Measurements from ENCODE around the gene MT1F. TPM values are rescaled to one million over a fixed set of nuclear protein-coding genes. Genes with fewer than 3 reads are reported as not detected.

Gene MT1F
- total and polyA plus RNA-seq, 2 donors (not counting 1 experiment from before 2014, with no cell fraction given): 4.3 to 5.3 TPM

DNA sequence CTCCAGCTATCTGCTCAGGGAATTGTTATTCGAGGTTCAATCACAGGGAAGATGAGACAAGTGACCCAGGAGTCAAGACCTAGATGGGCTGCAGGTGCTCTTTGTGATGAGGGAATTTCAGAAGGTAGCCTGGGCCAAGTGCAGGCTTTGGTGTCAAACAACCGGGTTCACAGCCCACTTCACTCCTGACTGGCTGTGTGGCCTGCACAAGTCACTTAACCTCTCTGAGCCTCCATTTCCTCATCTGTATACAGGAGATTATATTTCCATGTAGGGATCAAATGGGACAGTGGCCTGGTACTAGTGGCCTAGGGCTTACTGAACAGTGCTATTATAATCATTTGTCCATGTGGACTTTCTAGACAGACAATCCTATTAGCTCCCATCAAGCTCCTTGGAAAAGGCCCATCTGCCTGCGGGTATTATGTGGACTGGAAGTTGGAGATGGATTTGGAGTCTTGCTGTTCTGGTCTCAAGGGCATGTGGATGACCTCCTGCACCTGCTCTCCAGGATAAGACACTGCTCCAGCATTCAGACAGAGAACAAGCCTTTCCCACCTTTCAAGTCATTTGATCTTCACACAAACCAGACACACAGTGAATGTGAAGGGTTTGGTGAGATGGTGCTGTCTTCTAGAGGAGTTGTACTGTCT lies 21.4 kb downstream of the MT1F start:
- Histone ChIP-seq H3K4me3 (ENCODE audit: control extremely low read depth in 1 of 5, extremely low read depth in 1 of 5, insufficient read depth in 1 of 5, low read depth in 2 of 5, low read length in 4 of 5) (no peak overlapping the region), H3K9me3 (ENCODE audit: control extremely low read depth in 1 of 3, control insufficient read depth in 2 of 3, insufficient read depth in 1 of 3, low read length in 2 of 3) (no peaks in the 10 kb centered on the region), H3K79me2 (ENCODE audit: control insufficient read depth, insufficient read depth, low read length) (no peaks in the 10 kb centered on the region), H3K36me3 (replicated peaks in 1 of 2; ENCODE audit: control extremely low read depth in 1 of 2, control insufficient read depth in 1 of 2, extremely low read depth in 1 of 2, insufficient read depth in 2 of 2, low read length in 1 of 2) (no peaks in the 10 kb centered on the region), H3K4me2 (replicated peaks; ENCODE audit: low read depth, low read length, poor library complexity, severe bottlenecking) (no peak overlapping the region), H4K20me1 (ENCODE audit: control insufficient read depth, insufficient read depth, low read length, poor library complexity, severe bottlenecking) (no peaks in the 10 kb centered on the region), H2AFZ (ENCODE audit: insufficient read depth, low read depth, low read length, poor library complexity, severe bottlenecking) (no peak overlapping the region), H3K27me3 (replicated peaks in 1 of 4; ENCODE audit: control extremely low read depth in 1 of 4, control insufficient read depth in 3 of 4, insufficient read depth in 4 of 4, low read length in 3 of 4) (peaks cover 0 to 33% (median 12%) of the 10 kb centered on the region in 4 experiments), H3K4me1 (ENCODE audit: control insufficient read depth in 2 of 2, insufficient read depth in 2 of 2, low read length in 2 of 2) (peaks cover 24 to 25% of the 10 kb centered on the region in 2 donors), H3K9ac (ENCODE audit: low read length) (no peak overlapping the region), H3K27ac (ENCODE audit: low read length in 2 of 2) (no peak overlapping the region)
- ATAC-seq (ENCODE audit: low read depth): no peak
- H3K27me3 Mint-ChIP-seq: peaks cover 23% of the 10 kb centered on the region
- no peaks in the 10 kb centered on the region for H3K9me3 Mint-ChIP-seq (ENCODE audit: insufficient read depth)
- TF ChIP-seq, protein P1, sequence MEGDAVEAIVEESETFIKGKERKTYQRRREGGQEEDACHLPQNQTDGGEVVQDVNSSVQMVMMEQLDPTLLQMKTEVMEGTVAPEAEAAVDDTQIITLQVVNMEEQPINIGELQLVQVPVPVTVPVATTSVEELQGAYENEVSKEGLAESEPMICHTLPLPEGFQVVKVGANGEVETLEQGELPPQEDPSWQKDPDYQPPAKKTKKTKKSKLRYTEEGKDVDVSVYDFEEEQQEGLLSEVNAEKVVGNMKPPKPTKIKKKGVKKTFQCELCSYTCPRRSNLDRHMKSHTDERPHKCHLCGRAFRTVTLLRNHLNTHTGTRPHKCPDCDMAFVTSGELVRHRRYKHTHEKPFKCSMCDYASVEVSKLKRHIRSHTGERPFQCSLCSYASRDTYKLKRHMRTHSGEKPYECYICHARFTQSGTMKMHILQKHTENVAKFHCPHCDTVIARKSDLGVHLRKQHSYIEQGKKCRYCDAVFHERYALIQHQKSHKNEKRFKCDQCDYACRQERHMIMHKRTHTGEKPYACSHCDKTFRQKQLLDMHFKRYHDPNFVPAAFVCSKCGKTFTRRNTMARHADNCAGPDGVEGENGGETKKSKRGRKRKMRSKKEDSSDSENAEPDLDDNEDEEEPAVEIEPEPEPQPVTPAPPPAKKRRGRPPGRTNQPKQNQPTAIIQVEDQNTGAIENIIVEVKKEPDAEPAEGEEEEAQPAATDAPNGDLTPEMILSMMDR (IDR thresholded peaks at IDR 0.05): no peak
- TF ChIP-seq EZH2 (IDR thresholded peaks at IDR 0.05; ENCODE audit: borderline replicate concordance, insufficient read depth, low read depth, low read length, poor library complexity, severe bottlenecking): no peak
- intact Hi-C loops (cut with micrococcal nuclease): no loop called here
- CTCF ChIA-PET: no interaction called here
- H3K27ac Mint-ChIP-seq: no peak overlapping the region
- WGBS (ENCODE audit: insufficient coverage): 92% methylated on average over 1 of the region's 3 CpGs
- H3K4me1 Mint-ChIP-seq: peaks cover 28% of the 10 kb centered on the region
- no peak overlapping the region for H3K4me3 Mint-ChIP-seq
- POLR2A ChIA-PET: no interaction called here
- no peak for DNase-seq

DNA sequence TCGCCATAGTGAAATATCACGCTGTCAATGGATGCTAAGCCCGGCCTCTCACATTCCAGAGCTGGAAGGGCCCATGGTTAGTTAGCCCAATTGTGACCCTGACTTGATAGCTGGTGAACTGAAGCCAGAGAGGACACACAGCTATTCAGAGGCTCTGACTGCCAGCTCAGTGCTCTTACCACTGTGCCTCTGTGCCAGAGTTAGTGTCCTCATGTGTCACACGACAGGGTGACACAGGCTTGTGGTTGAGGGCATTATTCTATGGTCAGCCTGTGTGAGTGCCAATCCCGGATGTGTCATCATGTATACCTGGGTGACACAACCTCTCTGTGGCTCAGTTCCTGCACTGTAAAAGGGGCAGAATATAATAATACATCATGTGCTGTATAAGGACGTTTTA lies 22.1 kb downstream of the MT1F start:
- peaks cover 0 to 33% (median 12%) of the 10 kb centered on the region in 4 experiments for H3K27me3 ChIP-seq (replicated peaks in 1 of 4; ENCODE audit: control extremely low read depth in 1 of 4, control insufficient read depth in 3 of 4, insufficient read depth in 4 of 4, low read length in 3 of 4)
- TF ChIP-seq, protein P1 (IDR thresholded peaks at IDR 0.05): no peak
- TF ChIP-seq EZH2 (IDR thresholded peaks at IDR 0.05; ENCODE audit: borderline replicate concordance, insufficient read depth, low read depth, low read length, poor library complexity, severe bottlenecking): no peak
- peaks cover 24 to 25% of the 10 kb centered on the region in 2 donors for H3K4me1 ChIP-seq (ENCODE audit: control insufficient read depth in 2 of 2, insufficient read depth in 2 of 2, low read length in 2 of 2)
- no peak overlapping the region for H3K4me2 ChIP-seq (replicated peaks; ENCODE audit: low read depth, low read length, poor library complexity, severe bottlenecking)
- H3K79me2 ChIP-seq (ENCODE audit: control insufficient read depth, insufficient read depth, low read length): no peaks in the 10 kb centered on the region
- CTCF ChIA-PET: no interaction called here
- 90% methylated on average over 5 of the region's 6 CpGs for WGBS (ENCODE audit: insufficient coverage)
- no peaks in the 10 kb centered on the region for H4K20me1 ChIP-seq (ENCODE audit: control insufficient read depth, insufficient read depth, low read length, poor library complexity, severe bottlenecking)
- POLR2A ChIA-PET: no interaction called here
- no peaks in the 10 kb centered on the region for H3K9me3 Mint-ChIP-seq (ENCODE audit: insufficient read depth)
- no peak overlapping the region for H3K27ac ChIP-seq (ENCODE audit: low read length in 2 of 2)
- no peak overlapping the region for H3K4me3 Mint-ChIP-seq
- no peak for DNase-seq
- no peak overlapping the region for H2AFZ ChIP-seq (ENCODE audit: insufficient read depth, low read depth, low read length, poor library complexity, severe bottlenecking)
- H3K36me3 ChIP-seq (replicated peaks in 1 of 2; ENCODE audit: control extremely low read depth in 1 of 2, control insufficient read depth in 1 of 2, extremely low read depth in 1 of 2, insufficient read depth in 2 of 2, low read length in 1 of 2): no peaks in the 10 kb centered on the region
- no peak for ATAC-seq (ENCODE audit: low read depth)
- intact Hi-C loops (cut with micrococcal nuclease): loop anchor here (10.0 kb wide), 1 partner anchor 45 kb away; the partner anchor contains the start of genes MT1A and MT1M
- H3K4me1 Mint-ChIP-seq: peaks cover 28% of the 10 kb centered on the region
- no peaks in the 10 kb centered on the region for H3K9me3 ChIP-seq (ENCODE audit: control extremely low read depth in 1 of 3, control insufficient read depth in 2 of 3, insufficient read depth in 1 of 3, low read length in 2 of 3)
- peaks cover 18% of the 10 kb centered on the region for H3K27me3 Mint-ChIP-seq
- H3K4me3 ChIP-seq (ENCODE audit: control extremely low read depth in 1 of 5, extremely low read depth in 1 of 5, insufficient read depth in 1 of 5, low read depth in 2 of 5, low read length in 4 of 5): no peak overlapping the region
- no peak overlapping the region for H3K9ac ChIP-seq (ENCODE audit: low read length)
- no peak overlapping the region for H3K27ac Mint-ChIP-seq
